Measurements from ENCODE around the gene AKAP6.

Gene AKAP6

DNA sequence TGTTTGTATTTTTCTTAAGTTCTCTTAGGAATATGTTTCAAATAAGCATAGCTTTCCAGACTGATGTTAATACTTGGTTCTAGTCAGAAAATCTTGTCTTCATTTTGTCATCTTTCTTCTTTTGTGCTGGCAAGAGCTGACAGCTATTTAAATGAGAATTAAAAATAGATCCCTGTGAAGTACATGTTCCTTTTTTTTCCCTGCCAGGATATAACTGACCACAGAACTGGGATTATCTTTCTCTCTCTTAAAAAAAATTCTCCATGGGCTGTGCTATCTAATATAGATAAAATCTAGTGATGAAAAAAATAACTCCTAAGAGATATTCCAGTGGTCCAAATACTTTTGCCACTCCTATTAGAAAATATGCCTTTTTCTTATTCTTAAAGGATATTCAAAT lies 163.4 kb downstream of the AKAP6 start:
- no peak for TF ChIP-seq CTCF (IDR thresholded peaks at IDR 0.05; ENCODE audit: borderline replicate concordance, insufficient read depth, low read depth, low read length)
- H3K4me3 ChIP-seq (ENCODE audit: low read depth, low read length): no peak overlapping the region

DNA sequence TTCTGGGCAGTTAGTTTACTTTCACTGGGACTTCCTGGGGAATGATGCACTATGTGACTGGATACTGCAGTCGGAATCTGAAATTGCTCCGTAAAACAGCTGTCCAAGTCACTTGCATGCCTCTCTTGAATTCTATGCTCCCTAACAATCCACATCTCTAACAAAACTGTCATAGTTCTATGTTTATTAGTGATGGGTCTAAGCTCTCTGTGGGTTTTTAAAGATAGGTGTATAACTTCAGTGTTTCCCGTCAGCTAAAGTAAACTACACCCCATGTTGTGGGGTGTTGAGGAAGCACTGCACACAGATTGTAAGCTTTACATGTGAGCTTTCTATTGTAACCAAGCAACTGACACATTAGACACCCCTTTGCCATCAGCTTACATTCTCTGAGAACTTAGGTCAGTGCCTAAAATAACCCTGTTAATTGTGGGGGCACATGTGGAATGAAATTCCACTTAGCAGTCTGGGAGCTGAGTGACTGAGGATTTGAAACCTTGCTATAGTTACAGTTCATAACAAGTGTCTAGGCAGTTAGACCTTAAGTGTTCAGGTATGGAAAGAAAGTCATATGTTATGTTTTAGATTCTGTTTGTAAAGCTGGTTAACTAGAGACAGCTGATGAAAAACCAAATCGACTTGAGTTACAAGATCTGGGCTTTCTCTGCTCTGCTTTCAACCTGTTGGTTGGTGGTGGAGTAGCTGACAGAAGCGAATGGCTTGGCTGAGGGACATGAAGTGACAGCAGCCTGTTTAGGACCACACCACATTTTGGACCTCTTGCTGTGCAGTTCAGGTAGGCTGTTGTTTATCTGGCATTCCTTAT lies 165.7 kb downstream of the AKAP6 start:
- no peak overlapping the region for H3K4me3 ChIP-seq (ENCODE audit: low read depth, low read length)

GRCh38 chr14:32495435-32495734 lies 166.3 kb downstream of the AKAP6 start:
- no peak overlapping the region for H3K4me3 ChIP-seq (ENCODE audit: low read depth, low read length)
- no peak for TF ChIP-seq CTCF (IDR thresholded peaks at IDR 0.05; ENCODE audit: borderline replicate concordance, insufficient read depth, low read depth, low read length)

More for the DNA sequence above, 165.7 kb downstream of the AKAP6 start:
- no peak for TF ChIP-seq CTCF (IDR thresholded peaks at IDR 0.05; ENCODE audit: borderline replicate concordance, insufficient read depth, low read depth, low read length)

- no peak overlapping the region for H3K4me3 ChIP-seq (ENCODE audit: low read depth, low read length)
- no peak for TF ChIP-seq CTCF (IDR thresholded peaks at IDR 0.05; ENCODE audit: borderline replicate concordance, insufficient read depth, low read depth, low read length)
Measured at GRCh38 chr14:32497248-32497647, 168.2 kb downstream of the AKAP6 start.

- no peak overlapping the region for H3K4me3 ChIP-seq (ENCODE audit: low read depth, low read length)
- no peak for TF ChIP-seq CTCF (IDR thresholded peaks at IDR 0.05; ENCODE audit: borderline replicate concordance, insufficient read depth, low read depth, low read length)
Measured at GRCh38 chr14:32507029-32507984, 178.2 kb downstream of the AKAP6 start.

- no peak for TF ChIP-seq CTCF (IDR thresholded peaks at IDR 0.05; ENCODE audit: borderline replicate concordance, insufficient read depth, low read depth, low read length)
Measured at GRCh38 chr14:32508281-32508680, 179.2 kb downstream of the AKAP6 start.

More at GRCh38 chr14:32508281-32508680, 179.2 kb downstream of the AKAP6 start:
- H3K4me3 ChIP-seq (ENCODE audit: low read depth, low read length): no peak overlapping the region

Measured in GM12875 (cell line).